ENCODE results near the gene NUDT4B. TPM values are rescaled to one million over a fixed set of nuclear protein-coding genes. Genes with fewer than 3 reads are reported as not detected.
"Not testable (repeated sequence)": the region's sequence is repeated elsewhere in the genome, so short reads cannot be mapped to it uniquely, and the experiment has no call there.

Gene NUDT4B
- total RNA-seq, 1 experiment from 2014 or later, result not detected

- H3K27ac ChIP-seq; H3K9me3 ChIP-seq (ENCODE audit: insufficient read depth, low read depth); H3K4me3 ChIP-seq; H4K20me1 ChIP-seq (ENCODE audit: insufficient read depth); H3K9me2 ChIP-seq (ENCODE audit: insufficient read depth); H3F3A ChIP-seq (ENCODE audit: insufficient read depth, low read depth); H3K4me2 ChIP-seq; H3K27me3 ChIP-seq (ENCODE audit: insufficient read depth, low read depth); H2AFZ ChIP-seq; H3K79me2 ChIP-seq (ENCODE audit: low read depth); H3K4me1 ChIP-seq (replicated peaks; ENCODE audit: insufficient read depth); H3K36me3 ChIP-seq (ENCODE audit: low read depth); DNase-seq; BruUV-seq (replicated peaks); POLR2A ChIA-PET (ENCODE audit: unreplicated experiment); CTCF ChIA-PET; intact Hi-C loops (cut with micrococcal nuclease; ENCODE audit: unreplicated experiment): not testable (repeated sequence)
Measured at GRCh38 chr1:148710772-148711523, 37.6 kb upstream of the NUDT4B start.

DNA sequence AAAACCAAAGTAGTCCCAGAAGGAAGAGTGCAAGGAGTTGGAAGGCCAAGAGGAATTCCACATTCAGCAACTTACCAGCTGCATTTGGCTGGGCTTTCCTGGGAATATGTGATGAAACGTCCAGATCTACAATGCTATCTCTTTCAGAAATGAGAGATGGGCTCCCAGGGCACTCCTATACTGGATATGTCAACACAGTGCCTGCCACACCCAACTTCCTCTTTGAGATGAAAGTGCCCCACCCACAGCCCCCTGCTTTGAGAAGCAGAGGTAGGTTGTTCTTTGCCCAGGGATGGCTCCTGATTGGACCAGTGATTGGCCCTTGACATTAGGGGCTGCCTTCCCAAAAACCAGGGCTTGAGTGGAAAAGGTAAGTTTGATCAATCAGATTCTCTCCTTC, 36.2 kb upstream of the NUDT4B start:
- intact Hi-C loops (cut with micrococcal nuclease; ENCODE audit: unreplicated experiment); H3K4me1 ChIP-seq (replicated peaks; ENCODE audit: insufficient read depth); H2AFZ ChIP-seq; H3K9me2 ChIP-seq (ENCODE audit: insufficient read depth); CTCF ChIA-PET; H3K27me3 ChIP-seq (ENCODE audit: insufficient read depth, low read depth); H3K79me2 ChIP-seq (ENCODE audit: low read depth); POLR2A ChIA-PET (ENCODE audit: unreplicated experiment); H4K20me1 ChIP-seq (ENCODE audit: insufficient read depth); BruUV-seq (replicated peaks); H3K36me3 ChIP-seq (ENCODE audit: low read depth); H3K27ac ChIP-seq; H3F3A ChIP-seq (ENCODE audit: insufficient read depth, low read depth); H3K4me3 ChIP-seq; H3K4me2 ChIP-seq; DNase-seq; H3K9me3 ChIP-seq (ENCODE audit: insufficient read depth, low read depth): not testable (repeated sequence)

- H3K4me2 ChIP-seq; intact Hi-C loops (cut with micrococcal nuclease; ENCODE audit: unreplicated experiment); H2AFZ ChIP-seq; BruUV-seq (replicated peaks); H3K27me3 ChIP-seq (ENCODE audit: insufficient read depth, low read depth); H3F3A ChIP-seq (ENCODE audit: insufficient read depth, low read depth); H3K27ac ChIP-seq; POLR2A ChIA-PET (ENCODE audit: unreplicated experiment); H3K9me3 ChIP-seq (ENCODE audit: insufficient read depth, low read depth); H4K20me1 ChIP-seq (ENCODE audit: insufficient read depth); H3K36me3 ChIP-seq (ENCODE audit: low read depth); DNase-seq; H3K4me1 ChIP-seq (replicated peaks; ENCODE audit: insufficient read depth); H3K4me3 ChIP-seq; CTCF ChIA-PET; H3K9me2 ChIP-seq (ENCODE audit: insufficient read depth); H3K79me2 ChIP-seq (ENCODE audit: low read depth): not testable (repeated sequence)
Measured at GRCh38 chr1:148715518-148715917, 33.1 kb upstream of the NUDT4B start.

DNA sequence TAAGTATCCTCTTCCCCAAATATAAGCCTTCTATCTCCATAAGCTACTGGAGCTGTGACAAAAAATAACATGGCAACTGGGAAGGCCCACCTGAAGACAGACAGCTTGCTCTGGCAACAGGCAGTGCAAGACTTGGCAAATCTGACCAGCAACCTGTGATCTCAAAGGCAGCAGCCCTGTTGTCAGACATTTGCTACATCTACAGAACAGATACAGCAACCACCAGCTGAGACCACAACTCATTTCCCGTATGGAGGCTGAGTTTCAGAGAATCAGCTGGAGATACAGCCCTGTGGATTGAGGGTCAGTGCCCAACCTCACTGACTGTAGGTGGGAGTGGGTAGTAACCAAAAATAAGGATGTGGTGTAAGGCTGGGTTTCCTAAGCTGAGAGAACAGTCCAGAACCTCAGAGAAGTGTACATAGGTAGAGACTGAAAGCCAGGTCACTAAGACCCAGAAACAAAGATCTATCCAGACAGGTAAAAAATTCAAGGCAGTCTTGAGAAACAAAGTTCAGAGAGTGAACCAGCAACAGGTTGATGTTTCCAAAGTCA, 31.5 kb upstream of the NUDT4B start:
- H3K4me3 ChIP-seq, result not testable (repeated sequence)

DNA sequence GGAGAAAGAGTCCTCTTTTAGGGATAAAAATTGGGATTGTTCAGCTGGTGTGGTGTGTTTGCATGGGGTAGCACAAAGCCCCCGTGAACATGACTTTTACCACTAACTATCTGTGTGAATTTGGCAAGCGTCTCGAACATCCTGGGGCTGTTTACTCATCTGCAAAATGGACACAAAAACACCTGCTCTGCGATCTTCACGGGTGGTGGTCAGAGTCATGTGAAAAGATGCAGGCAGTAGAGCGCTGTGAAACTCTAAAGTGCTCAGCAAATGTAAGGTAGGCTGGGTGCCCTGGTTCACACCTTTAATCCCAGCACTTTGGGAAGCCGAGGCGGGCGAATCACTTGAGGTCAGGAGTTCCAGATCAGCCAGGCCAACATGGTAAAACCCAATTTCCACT, 27.7 kb upstream of the NUDT4B start:
- H3K9me2 ChIP-seq (ENCODE audit: insufficient read depth); DNase-seq; BruUV-seq (replicated peaks); H2AFZ ChIP-seq; CTCF ChIA-PET; H3K4me2 ChIP-seq; POLR2A ChIA-PET (ENCODE audit: unreplicated experiment); H3K4me1 ChIP-seq (replicated peaks; ENCODE audit: insufficient read depth); H3K27ac ChIP-seq; H3K27me3 ChIP-seq (ENCODE audit: insufficient read depth, low read depth); H3K36me3 ChIP-seq (ENCODE audit: low read depth); H3K9me3 ChIP-seq (ENCODE audit: insufficient read depth, low read depth); H3F3A ChIP-seq (ENCODE audit: insufficient read depth, low read depth); H4K20me1 ChIP-seq (ENCODE audit: insufficient read depth); H3K79me2 ChIP-seq (ENCODE audit: low read depth); H3K4me3 ChIP-seq; intact Hi-C loops (cut with micrococcal nuclease; ENCODE audit: unreplicated experiment): not testable (repeated sequence)

More for the DNA sequence above, 31.5 kb upstream of the NUDT4B start:
- H3K27me3 ChIP-seq (ENCODE audit: insufficient read depth, low read depth); H3K4me2 ChIP-seq; BruUV-seq (replicated peaks); DNase-seq; CTCF ChIA-PET; H2AFZ ChIP-seq; H3K4me1 ChIP-seq (replicated peaks; ENCODE audit: insufficient read depth); H3K9me3 ChIP-seq (ENCODE audit: insufficient read depth, low read depth); H3F3A ChIP-seq (ENCODE audit: insufficient read depth, low read depth); intact Hi-C loops (cut with micrococcal nuclease; ENCODE audit: unreplicated experiment); H4K20me1 ChIP-seq (ENCODE audit: insufficient read depth); H3K36me3 ChIP-seq (ENCODE audit: low read depth); H3K9me2 ChIP-seq (ENCODE audit: insufficient read depth); H3K79me2 ChIP-seq (ENCODE audit: low read depth); POLR2A ChIA-PET (ENCODE audit: unreplicated experiment); H3K27ac ChIP-seq: not testable (repeated sequence)

- H3K79me2 ChIP-seq (ENCODE audit: low read depth); DNase-seq; H3K27ac ChIP-seq; H4K20me1 ChIP-seq (ENCODE audit: insufficient read depth); BruUV-seq (replicated peaks); H3K4me2 ChIP-seq; H3K27me3 ChIP-seq (ENCODE audit: insufficient read depth, low read depth); H2AFZ ChIP-seq; H3F3A ChIP-seq (ENCODE audit: insufficient read depth, low read depth); POLR2A ChIA-PET (ENCODE audit: unreplicated experiment); H3K9me2 ChIP-seq (ENCODE audit: insufficient read depth); H3K36me3 ChIP-seq (ENCODE audit: low read depth); H3K4me3 ChIP-seq; H3K9me3 ChIP-seq (ENCODE audit: insufficient read depth, low read depth); H3K4me1 ChIP-seq (replicated peaks; ENCODE audit: insufficient read depth); intact Hi-C loops (cut with micrococcal nuclease; ENCODE audit: unreplicated experiment); CTCF ChIA-PET: not testable (repeated sequence)
Measured at GRCh38 chr1:148722758-148723157, 25.8 kb upstream of the NUDT4B start.

GRCh38 chr1:148723515-148723914, 25.1 kb upstream of the NUDT4B start:
- DNase-seq; H3K4me1 ChIP-seq (replicated peaks; ENCODE audit: insufficient read depth); H2AFZ ChIP-seq; H3F3A ChIP-seq (ENCODE audit: insufficient read depth, low read depth); BruUV-seq (replicated peaks); H3K9me2 ChIP-seq (ENCODE audit: insufficient read depth); intact Hi-C loops (cut with micrococcal nuclease; ENCODE audit: unreplicated experiment); H3K4me2 ChIP-seq; POLR2A ChIA-PET (ENCODE audit: unreplicated experiment); H4K20me1 ChIP-seq (ENCODE audit: insufficient read depth); CTCF ChIA-PET; H3K27me3 ChIP-seq (ENCODE audit: insufficient read depth, low read depth); H3K4me3 ChIP-seq; H3K9me3 ChIP-seq (ENCODE audit: insufficient read depth, low read depth); H3K36me3 ChIP-seq (ENCODE audit: low read depth); H3K79me2 ChIP-seq (ENCODE audit: low read depth); H3K27ac ChIP-seq: not testable (repeated sequence)

All from PC-9 (cell line).